HCT116 (cell line): ENCODE measurements around the gene ALMS1.

Source experiments
- POLR2A ChIP-seq: IDR thresholded peaks from 2 replicates; pipeline ENCODE4 v1.7.0; 2011; ENCODE audit warnings: borderline replicate concordance; ENCODE audit not compliant: insufficient read depth, insufficient read length; ENCODE audit errors: extremely low read depth
- TF ChIP-seq, protein P1 (sequence below), 3 experiments: fragments of 200-600 bp in 1 of 3; sonication (generic) in 1 of 3; IDR thresholded peaks in 2 of 3; conservative IDR thresholded peaks in 1 of 3; 2 replicates each; pipeline ENCODE4 v1.5.1; 2012 to 2017; ENCODE audit warnings: low read depth in 2 of 3, low read length in 2 of 3, antibody characterized with exemption in 1 of 3, borderline replicate concordance in 1 of 3, control low read depth in 1 of 3, mild to moderate bottlenecking in 1 of 3, mixed read lengths in 1 of 3, mixed run types in 1 of 3, moderate library complexity in 1 of 3; ENCODE audit not compliant: insufficient read depth in 1 of 3

DNA sequence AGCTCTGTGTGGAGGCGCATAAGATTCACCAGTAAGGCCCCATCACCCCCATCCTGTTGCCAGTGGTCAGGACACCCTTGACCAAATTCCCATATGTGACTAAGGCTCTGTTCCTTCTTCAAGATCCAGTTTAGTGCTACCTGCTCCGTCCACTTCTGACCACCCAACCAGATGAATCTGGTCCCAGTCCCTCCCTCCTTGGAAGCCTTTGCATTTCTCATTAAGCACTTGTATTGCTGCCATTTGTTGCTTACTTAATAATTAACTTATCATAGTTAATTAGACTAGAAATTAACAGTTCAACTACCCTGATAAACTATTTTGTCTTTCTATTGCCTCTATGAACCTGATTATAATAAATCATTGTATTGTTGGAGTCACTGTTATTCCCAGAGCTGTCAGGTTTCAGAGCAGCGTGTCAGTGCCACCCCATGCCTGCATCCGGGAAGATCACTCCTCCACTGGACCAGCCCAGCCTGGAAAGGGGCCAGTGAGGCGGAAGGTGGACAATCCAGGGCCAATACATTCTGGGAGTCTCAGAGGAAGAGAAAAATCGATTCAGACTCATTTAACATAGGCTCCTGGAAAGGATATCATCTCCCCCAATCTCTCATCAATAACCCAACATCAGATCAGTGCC, 266.1 kb downstream of the ALMS1 start:
- TF ChIP-seq, protein P1, sequence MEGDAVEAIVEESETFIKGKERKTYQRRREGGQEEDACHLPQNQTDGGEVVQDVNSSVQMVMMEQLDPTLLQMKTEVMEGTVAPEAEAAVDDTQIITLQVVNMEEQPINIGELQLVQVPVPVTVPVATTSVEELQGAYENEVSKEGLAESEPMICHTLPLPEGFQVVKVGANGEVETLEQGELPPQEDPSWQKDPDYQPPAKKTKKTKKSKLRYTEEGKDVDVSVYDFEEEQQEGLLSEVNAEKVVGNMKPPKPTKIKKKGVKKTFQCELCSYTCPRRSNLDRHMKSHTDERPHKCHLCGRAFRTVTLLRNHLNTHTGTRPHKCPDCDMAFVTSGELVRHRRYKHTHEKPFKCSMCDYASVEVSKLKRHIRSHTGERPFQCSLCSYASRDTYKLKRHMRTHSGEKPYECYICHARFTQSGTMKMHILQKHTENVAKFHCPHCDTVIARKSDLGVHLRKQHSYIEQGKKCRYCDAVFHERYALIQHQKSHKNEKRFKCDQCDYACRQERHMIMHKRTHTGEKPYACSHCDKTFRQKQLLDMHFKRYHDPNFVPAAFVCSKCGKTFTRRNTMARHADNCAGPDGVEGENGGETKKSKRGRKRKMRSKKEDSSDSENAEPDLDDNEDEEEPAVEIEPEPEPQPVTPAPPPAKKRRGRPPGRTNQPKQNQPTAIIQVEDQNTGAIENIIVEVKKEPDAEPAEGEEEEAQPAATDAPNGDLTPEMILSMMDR (IDR thresholded peaks at IDR 0.05 in 2 of 3, conservative IDR thresholded peaks at IDR 0.05 in 1 of 3; ENCODE audit: borderline replicate concordance in 1 of 3, insufficient read depth in 1 of 3, low read depth in 2 of 3, low read length in 2 of 3): no peak
- TF ChIP-seq POLR2A: no peak
